ENCODE measurements around the gene SNX32.

The SNX32 gene

GRCh38 chr11:65899356-65900124 lies 65.8 kb downstream of the SNX32 start:
- DNase-seq (ENCODE audit: low read depth) = peak; percentile 62
- TF ChIP-seq, protein P1, sequence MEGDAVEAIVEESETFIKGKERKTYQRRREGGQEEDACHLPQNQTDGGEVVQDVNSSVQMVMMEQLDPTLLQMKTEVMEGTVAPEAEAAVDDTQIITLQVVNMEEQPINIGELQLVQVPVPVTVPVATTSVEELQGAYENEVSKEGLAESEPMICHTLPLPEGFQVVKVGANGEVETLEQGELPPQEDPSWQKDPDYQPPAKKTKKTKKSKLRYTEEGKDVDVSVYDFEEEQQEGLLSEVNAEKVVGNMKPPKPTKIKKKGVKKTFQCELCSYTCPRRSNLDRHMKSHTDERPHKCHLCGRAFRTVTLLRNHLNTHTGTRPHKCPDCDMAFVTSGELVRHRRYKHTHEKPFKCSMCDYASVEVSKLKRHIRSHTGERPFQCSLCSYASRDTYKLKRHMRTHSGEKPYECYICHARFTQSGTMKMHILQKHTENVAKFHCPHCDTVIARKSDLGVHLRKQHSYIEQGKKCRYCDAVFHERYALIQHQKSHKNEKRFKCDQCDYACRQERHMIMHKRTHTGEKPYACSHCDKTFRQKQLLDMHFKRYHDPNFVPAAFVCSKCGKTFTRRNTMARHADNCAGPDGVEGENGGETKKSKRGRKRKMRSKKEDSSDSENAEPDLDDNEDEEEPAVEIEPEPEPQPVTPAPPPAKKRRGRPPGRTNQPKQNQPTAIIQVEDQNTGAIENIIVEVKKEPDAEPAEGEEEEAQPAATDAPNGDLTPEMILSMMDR (conservative IDR thresholded peaks at IDR 0.05; ENCODE audit: low read depth, low read length) = no peak
- H3K4me3 ChIP-seq (ENCODE audit: low read depth, low read length) = peak overlapping the region; percentile 82

DNA sequence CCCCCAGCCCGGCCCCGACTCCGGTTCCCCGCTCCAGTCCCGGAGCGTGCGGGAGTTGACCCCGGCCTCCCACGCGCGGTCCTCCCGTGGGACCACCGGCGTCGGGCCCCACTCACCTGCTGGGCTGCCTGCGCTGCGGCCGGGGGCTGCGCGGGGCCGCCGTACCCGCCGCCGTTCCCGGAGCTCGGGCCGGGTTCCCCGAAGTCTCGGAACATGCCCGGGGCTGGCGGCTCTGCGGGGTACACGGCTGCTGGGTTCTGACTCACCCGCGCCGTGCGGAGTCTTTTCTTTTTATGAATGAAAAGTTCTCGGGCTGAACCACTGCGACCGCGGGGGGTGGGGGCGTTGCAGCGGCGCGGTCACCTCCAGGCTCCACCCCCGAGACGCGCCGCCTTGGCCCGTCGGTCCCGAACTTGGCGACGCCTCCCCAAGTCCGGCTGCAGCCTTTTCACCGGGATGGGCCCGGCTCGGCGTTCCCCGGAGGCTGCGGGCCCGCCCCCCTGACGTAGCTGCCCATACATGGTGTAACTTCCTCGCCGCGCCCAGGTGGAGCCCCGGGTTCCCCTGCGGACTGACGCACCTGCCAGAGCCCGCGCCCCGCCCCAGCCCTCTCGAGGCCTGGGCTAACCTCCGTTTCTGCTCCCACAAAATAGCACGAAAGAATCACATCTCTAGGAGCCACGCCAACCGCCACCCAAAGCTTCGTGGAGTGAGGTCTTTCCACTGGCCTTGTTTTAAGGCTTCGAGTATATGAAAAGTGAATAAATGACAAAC lies 66.5 kb downstream of the SNX32 start, which contains the start of gene FOSL1:
Gene FOSL1 (minus strand): TSS at position 264 of the 774 bp plus-strand sequence. CDS start 49 bp downstream, at position 215.
- TF ChIP-seq, protein P1 (conservative IDR thresholded peaks at IDR 0.05; ENCODE audit: low read depth, low read length) = no peak
- peak; percentile 97 for DNase-seq (ENCODE audit: low read depth)
- peak within 1 kb of the TSS; percentile 82 for H3K4me3 ChIP-seq (ENCODE audit: low read depth, low read length)

- H3K4me3 ChIP-seq (ENCODE audit: low read depth, low read length) = no peak overlapping the region
- DNase-seq (ENCODE audit: low read depth) = no peak
- TF ChIP-seq, protein P1 (conservative IDR thresholded peaks at IDR 0.05; ENCODE audit: low read depth, low read length) = no peak
These were observed 67.1 kb downstream of the SNX32 start for GRCh38 chr11:65900899-65901180.

DNA sequence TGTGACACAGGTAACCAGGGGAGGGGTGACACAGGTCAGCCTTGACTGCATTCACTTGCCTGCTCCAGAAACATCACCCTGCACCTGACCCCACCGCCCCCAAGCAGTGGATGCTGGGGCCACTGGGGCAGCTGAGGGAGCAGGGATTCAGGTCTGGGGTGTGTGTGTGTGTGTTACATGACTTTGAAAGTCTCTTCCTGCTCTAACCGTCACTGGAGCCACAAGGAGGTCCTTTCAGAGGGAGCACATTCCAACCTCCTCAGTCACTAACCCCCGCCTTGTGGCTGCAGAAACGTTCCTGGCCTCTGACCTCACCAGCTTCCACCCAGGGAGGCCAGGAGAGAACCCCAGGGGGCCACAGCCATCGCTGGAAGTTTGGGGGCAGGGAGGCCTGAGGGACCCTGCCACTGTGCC lies 69.3 kb downstream of the SNX32 start:
- no peak overlapping the region for H3K4me3 ChIP-seq (ENCODE audit: low read depth, low read length)
- peak; percentile 58 for DNase-seq (ENCODE audit: low read depth)
- TF ChIP-seq, protein P1 (conservative IDR thresholded peaks at IDR 0.05; ENCODE audit: low read depth, low read length) = no peak

Data from choroid plexus epithelial cell (primary cell).